ENCODE measurements around the gene TBC1D22B.

TBC1D22B gene

DNA sequence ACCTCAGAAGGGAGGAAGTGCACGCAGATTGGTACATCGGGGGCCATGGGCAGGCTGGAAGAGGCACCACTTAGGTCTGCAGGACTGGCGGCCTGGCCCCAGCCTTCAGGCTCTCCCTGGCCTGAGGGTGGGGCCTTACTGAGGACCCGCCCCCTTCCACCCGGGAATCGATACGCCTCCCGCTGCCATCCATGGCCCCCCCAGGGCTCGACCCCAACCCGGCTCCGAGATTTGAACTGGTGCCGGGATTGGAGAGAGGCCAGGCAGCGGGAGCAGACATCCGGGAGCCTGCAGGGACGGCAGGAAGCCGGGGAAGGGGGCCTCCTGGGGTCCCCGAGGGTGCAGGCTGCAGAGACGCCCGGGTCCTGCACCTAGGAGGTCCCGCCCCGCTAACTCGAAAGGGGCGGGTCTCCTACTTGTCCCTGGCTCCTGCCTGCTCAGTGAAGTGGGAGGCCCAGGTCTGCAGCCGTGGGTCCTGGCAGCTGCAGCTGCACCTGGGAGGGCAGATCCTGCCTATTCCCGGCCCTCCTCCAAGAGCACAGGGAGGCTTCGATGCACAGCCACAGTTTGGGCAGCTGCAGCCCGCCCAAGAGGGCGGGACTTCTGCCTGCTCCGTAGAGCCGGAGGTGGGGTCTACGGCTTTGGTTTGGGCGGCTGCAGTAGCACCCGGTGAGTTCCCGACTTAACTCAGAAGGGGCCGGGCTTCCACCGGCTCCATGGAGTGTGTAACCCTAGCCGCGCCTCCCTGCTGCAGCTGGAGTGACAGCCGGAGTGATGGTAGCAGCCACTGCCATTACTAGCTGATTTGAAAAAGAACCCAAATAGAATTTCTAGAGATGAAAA lies 35.2 kb upstream of the TBC1D22B start (continued):
- TF ChIP-seq, protein P1, sequence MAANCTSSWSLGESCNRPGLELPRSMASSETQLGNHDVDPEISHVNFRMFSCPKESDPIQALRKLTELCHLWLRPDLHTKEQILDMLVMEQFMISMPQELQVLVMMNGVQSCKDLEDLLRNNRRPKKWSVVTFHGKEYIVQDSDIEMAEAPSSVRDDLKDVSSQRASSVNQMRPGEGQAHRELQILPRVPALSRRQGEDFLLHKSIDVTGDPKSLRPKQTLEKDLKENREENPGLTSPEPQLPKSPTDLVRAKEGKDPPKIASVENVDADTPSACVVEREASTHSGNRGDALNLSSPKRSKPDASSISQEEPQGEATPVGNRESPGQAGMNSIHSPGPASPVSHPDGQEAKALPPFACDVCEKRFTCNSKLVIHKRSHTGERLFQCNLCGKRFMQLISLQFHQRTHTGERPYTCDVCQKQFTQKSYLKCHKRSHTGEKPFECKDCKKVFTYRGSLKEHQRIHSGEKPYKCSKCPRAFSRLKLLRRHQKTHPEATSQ (tag by site-specific recombination; IDR thresholded peaks at IDR 0.05): no peak
- TF ChIP-seq ZNF292 (tag by site-specific recombination; IDR thresholded peaks at IDR 0.05; ENCODE audit: borderline replicate concordance, low read depth): no peak
- TF ChIP-seq IKZF3 (tag by site-specific recombination; IDR thresholded peaks at IDR 0.05): peak; percentile 90
- TF ChIP-seq, protein P2, sequence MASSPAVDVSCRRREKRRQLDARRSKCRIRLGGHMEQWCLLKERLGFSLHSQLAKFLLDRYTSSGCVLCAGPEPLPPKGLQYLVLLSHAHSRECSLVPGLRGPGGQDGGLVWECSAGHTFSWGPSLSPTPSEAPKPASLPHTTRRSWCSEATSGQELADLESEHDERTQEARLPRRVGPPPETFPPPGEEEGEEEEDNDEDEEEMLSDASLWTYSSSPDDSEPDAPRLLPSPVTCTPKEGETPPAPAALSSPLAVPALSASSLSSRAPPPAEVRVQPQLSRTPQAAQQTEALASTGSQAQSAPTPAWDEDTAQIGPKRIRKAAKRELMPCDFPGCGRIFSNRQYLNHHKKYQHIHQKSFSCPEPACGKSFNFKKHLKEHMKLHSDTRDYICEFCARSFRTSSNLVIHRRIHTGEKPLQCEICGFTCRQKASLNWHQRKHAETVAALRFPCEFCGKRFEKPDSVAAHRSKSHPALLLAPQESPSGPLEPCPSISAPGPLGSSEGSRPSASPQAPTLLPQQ (tag by site-specific recombination; IDR thresholded peaks at IDR 0.05): peak; percentile 91
- TF ChIP-seq ZNF776 (tag by site-specific recombination; IDR thresholded peaks at IDR 0.05; ENCODE audit: borderline replicate concordance): no peak
- TF ChIP-seq, protein P3, sequence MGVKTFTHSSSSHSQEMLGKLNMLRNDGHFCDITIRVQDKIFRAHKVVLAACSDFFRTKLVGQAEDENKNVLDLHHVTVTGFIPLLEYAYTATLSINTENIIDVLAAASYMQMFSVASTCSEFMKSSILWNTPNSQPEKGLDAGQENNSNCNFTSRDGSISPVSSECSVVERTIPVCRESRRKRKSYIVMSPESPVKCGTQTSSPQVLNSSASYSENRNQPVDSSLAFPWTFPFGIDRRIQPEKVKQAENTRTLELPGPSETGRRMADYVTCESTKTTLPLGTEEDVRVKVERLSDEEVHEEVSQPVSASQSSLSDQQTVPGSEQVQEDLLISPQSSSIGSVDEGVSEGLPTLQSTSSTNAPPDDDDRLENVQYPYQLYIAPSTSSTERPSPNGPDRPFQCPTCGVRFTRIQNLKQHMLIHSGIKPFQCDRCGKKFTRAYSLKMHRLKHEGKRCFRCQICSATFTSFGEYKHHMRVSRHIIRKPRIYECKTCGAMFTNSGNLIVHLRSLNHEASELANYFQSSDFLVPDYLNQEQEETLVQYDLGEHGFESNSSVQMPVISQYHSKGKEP (tag by site-specific recombination; IDR thresholded peaks at IDR 0.05): peak; percentile 99
- TF ChIP-seq ZNF2 (tag by site-specific recombination; IDR thresholded peaks at IDR 0.05): peak; percentile 26; the same call in 1 of the 2 replicates
- TF ChIP-seq ZNF423 (tag by site-specific recombination; IDR thresholded peaks at IDR 0.05): peak; percentile 83
- TF ChIP-seq ZFHX2 (tag by site-specific recombination; conservative IDR thresholded peaks at IDR 0.05): 0 out of 2 replicates have a peak, but pooled peaks have one; percentile 10
- TF ChIP-seq, protein P4, sequence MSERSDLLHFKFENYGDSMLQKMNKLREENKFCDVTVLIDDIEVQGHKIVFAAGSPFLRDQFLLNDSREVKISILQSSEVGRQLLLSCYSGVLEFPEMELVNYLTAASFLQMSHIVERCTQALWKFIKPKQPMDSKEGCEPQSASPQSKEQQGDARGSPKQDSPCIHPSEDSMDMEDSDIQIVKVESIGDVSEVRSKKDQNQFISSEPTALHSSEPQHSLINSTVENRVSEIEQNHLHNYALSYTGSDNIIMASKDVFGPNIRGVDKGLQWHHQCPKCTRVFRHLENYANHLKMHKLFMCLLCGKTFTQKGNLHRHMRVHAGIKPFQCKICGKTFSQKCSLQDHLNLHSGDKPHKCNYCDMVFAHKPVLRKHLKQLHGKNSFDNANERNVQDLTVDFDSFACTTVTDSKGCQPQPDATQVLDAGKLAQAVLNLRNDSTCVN (tag by site-specific recombination; optimal IDR thresholded peaks at IDR 0.05): peak; percentile 25
- TF ChIP-seq OVOL3 (tag by site-specific recombination; IDR thresholded peaks at IDR 0.05): no peak
- no peak for TF ChIP-seq ZNF501 (tag by site-specific recombination; IDR thresholded peaks at IDR 0.05)
- no peak for TF ChIP-seq SCRT2 (tag by site-specific recombination; IDR thresholded peaks at IDR 0.05)
- TF ChIP-seq ZNF248 (tag by site-specific recombination; IDR thresholded peaks at IDR 0.05): no peak
- TF ChIP-seq ZNF140 (tag by site-specific recombination; IDR thresholded peaks at IDR 0.05): no peak
- peak; percentile 93 for TF ChIP-seq ZSCAN30 (tag by site-specific recombination; IDR thresholded peaks at IDR 0.05)
- TF ChIP-seq, protein P5, sequence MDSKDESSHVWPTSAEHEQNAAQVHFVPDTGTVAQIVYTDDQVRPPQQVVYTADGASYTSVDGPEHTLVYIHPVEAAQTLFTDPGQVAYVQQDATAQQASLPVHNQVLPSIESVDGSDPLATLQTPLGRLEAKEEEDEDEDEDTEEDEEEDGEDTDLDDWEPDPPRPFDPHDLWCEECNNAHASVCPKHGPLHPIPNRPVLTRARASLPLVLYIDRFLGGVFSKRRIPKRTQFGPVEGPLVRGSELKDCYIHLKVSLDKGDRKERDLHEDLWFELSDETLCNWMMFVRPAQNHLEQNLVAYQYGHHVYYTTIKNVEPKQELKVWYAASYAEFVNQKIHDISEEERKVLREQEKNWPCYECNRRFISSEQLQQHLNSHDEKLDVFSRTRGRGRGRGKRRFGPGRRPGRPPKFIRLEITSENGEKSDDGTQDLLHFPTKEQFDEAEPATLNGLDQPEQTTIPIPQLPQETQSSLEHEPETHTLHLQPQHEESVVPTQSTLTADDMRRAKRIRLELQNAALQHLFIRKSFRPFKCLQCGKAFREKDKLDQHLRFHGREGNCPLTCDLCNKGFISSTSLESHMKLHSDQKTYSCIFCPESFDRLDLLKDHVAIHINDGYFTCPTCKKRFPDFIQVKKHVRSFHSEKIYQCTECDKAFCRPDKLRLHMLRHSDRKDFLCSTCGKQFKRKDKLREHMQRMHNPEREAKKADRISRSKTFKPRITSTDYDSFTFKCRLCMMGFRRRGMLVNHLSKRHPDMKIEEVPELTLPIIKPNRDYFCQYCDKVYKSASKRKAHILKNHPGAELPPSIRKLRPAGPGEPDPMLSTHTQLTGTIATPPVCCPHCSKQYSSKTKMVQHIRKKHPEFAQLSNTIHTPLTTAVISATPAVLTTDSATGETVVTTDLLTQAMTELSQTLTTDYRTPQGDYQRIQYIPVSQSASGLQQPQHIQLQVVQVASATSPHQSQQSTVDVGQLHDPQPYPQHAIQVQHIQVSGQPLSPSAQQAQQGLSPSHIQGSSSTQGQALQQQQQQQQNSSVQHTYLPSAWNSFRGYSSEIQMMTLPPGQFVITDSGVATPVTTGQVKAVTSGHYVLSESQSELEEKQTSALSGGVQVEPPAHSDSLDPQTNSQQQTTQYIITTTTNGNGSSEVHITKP (tag by site-specific recombination; IDR thresholded peaks at IDR 0.05): peak; percentile 81
- no peak for TF ChIP-seq ZNF350 (tag by site-specific recombination; IDR thresholded peaks at IDR 0.05)
- TF ChIP-seq, protein P6, sequence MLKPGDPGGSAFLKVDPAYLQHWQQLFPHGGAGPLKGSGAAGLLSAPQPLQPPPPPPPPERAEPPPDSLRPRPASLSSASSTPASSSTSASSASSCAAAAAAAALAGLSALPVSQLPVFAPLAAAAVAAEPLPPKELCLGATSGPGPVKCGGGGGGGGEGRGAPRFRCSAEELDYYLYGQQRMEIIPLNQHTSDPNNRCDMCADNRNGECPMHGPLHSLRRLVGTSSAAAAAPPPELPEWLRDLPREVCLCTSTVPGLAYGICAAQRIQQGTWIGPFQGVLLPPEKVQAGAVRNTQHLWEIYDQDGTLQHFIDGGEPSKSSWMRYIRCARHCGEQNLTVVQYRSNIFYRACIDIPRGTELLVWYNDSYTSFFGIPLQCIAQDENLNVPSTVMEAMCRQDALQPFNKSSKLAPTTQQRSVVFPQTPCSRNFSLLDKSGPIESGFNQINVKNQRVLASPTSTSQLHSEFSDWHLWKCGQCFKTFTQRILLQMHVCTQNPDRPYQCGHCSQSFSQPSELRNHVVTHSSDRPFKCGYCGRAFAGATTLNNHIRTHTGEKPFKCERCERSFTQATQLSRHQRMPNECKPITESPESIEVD (tag by site-specific recombination; IDR thresholded peaks at IDR 0.05): no peak
- TF ChIP-seq MZF1 (tag by site-specific recombination; IDR thresholded peaks at IDR 0.05; ENCODE audit: borderline replicate concordance): no peak
- TF ChIP-seq KLF16 (tag by site-specific recombination; IDR thresholded peaks at IDR 0.05): no peak; the same call in 1 of the 2 replicates
- no peak for TF ChIP-seq ZNF792 (tag by site-specific recombination; IDR thresholded peaks at IDR 0.05)
- TF ChIP-seq, protein P7, sequence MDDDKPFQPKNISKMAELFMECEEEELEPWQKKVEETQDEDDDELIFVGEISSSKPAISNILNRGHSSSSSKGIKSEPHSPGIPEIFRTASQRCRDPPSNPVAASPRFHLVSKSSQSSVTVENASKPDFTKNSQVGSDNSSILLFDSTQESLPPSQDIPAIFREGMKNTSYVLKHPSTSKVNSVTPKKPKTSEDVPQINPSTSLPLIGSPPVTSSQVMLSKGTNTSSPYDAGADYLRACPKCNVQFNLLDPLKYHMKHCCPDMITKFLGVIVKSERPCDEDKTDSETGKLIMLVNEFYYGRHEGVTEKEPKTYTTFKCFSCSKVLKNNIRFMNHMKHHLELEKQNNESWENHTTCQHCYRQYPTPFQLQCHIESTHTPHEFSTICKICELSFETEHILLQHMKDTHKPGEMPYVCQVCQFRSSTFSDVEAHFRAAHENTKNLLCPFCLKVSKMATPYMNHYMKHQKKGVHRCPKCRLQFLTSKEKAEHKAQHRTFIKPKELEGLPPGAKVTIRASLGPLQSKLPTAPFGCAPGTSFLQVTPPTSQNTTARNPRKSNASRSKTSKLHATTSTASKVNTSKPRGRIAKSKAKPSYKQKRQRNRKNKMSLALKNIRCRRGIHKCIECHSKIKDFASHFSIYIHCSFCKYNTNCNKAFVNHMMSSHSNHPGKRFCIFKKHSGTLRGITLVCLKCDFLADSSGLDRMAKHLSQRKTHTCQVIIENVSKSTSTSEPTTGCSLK (tag by site-specific recombination; IDR thresholded peaks at IDR 0.05): no peak
- TF ChIP-seq ZNF169 (tag by site-specific recombination; IDR thresholded peaks at IDR 0.05): no peak
- peak; percentile 91 for TF ChIP-seq SP3 (tag by site-specific recombination; IDR thresholded peaks at IDR 0.05)
- peak; percentile 27 for TF ChIP-seq WT1 (tag by site-specific recombination; IDR thresholded peaks at IDR 0.05)

Data from HEK293 (cell line).